Lower lobe of right lung (tissue), 2 donors: ENCODE results near the gene S100PBP. TPM values are rescaled to one million over a fixed set of nuclear protein-coding genes. Genes with fewer than 3 reads are reported as not detected.

Experiments used
- ATAC-seq, 2 donors: fragments of 200-7000 bp; cut with Tn5 transposase; one replicate each; pipeline ENCODE4 v1.9.1; 2020 to 2022; ENCODE audit warnings: mild to moderate bottlenecking in 2 of 2, moderate library complexity in 2 of 2
- DNase-seq: peaks from one replicate; pipeline ENCODE4 v3.0.0-alpha.2; 2020
- H3K27ac ChIP-seq: fragments of 200-600 bp; one replicate; pipeline ENCODE4 v1.8.0; 2022
- H3K27me3 ChIP-seq: fragments of 200-600 bp; one replicate; pipeline ENCODE4 v1.8.0; 2022; ENCODE audit warnings: low read depth
- H3K36me3 ChIP-seq: fragments of 200-600 bp; one replicate; pipeline ENCODE4 v1.8.0; 2022; ENCODE audit warnings: mild to moderate bottlenecking
- H3K4me1 ChIP-seq: fragments of 200-600 bp; one replicate; pipeline ENCODE4 v1.8.0; 2022
- H3K4me3 ChIP-seq: fragments of 200-600 bp; one replicate; pipeline ENCODE4 v1.8.0; 2022; ENCODE audit warnings: mild to moderate bottlenecking
- H3K9me3 ChIP-seq: fragments of 200-600 bp; one replicate; pipeline ENCODE4 v1.8.0; 2022
- intact Hi-C: fragments of 100-400 bp; cut with DNase I; formaldehyde crosslinking; loops from one replicate; pipeline ENCODE4 v1.11.0; 2022
- total RNA-seq: library from RNA; stranded (reverse); fragmentation: NEBNext Ultra II Directional; extraction: Animal tissue kit (Norgen Biotek cat#: 25700); gene quantifications from one replicate; pipeline ENCODE4 v1.2.1, GENCODE V29; 2021
- TF ChIP-seq, protein P1 (sequence below): fragments of 200-600 bp; IDR thresholded peaks from one replicate; pipeline ENCODE4 v1.8.0; 2022; ENCODE audit warnings: antibody characterized with exemption, mild to moderate bottlenecking
- donor health status: DM: no; HTN: yes; CAD: no; lungs with severe emphysema.

The S100PBP gene
- total RNA-seq, 1 donor from 2014 or later: 37.5 TPM

- Histone ChIP-seq H3K27ac (no peak overlapping the region), H3K27me3 (no peaks in the 10 kb centered on the region), H3K4me3 (no peak overlapping the region), H3K4me1 (peaks cover 6% of the 10 kb centered on the region), H3K9me3 (no peaks in the 10 kb centered on the region), H3K36me3 (peaks cover 98% of the 10 kb centered on the region)
- DNase-seq: no peak
- peak in 1 of 2 donors; percentile 40 for ATAC-seq
- intact Hi-C loops: no loop called here
- TF ChIP-seq, protein P1, sequence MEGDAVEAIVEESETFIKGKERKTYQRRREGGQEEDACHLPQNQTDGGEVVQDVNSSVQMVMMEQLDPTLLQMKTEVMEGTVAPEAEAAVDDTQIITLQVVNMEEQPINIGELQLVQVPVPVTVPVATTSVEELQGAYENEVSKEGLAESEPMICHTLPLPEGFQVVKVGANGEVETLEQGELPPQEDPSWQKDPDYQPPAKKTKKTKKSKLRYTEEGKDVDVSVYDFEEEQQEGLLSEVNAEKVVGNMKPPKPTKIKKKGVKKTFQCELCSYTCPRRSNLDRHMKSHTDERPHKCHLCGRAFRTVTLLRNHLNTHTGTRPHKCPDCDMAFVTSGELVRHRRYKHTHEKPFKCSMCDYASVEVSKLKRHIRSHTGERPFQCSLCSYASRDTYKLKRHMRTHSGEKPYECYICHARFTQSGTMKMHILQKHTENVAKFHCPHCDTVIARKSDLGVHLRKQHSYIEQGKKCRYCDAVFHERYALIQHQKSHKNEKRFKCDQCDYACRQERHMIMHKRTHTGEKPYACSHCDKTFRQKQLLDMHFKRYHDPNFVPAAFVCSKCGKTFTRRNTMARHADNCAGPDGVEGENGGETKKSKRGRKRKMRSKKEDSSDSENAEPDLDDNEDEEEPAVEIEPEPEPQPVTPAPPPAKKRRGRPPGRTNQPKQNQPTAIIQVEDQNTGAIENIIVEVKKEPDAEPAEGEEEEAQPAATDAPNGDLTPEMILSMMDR: no peak
Observed at GRCh38 chr1:32780005-32780404, 37.4 kb upstream of the S100PBP start.

DNA sequence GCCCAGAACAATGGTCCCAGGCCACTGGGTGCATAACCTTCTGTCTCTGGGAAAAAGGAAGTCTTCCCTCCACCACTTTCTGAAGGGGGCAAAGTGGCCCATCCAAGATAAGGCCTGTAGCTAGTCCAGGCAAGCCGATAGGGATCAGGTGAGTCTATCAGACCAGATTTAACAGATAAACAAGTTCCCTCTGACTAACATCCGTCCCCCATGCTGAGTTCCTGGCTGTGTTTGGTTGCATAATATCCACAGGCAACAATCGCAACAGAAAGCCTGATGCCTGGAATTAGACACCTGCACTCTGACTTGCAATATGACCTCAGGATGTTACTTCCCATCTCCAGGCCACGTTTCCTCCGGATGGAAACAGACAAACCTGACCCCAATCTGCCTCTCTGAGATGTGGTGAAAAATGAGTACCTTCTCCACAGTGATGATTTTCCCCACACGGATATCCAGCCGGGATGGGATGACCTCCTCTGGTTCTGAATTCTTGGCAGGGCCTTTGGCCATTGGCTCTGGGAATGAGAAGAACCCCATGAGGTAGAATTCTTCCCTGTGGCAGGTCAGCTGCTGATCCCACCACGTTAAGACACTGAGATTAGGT, 36.7 kb upstream of the S100PBP start:
- intact Hi-C loops: no loop called here
- DNase-seq (no peak), ATAC-seq (no peak)
- TF ChIP-seq, protein P1: no peak
- Histone ChIP-seq H3K9me3 (no peaks in the 10 kb centered on the region), H3K4me3 (no peak overlapping the region), H3K27me3 (no peaks in the 10 kb centered on the region), H3K36me3 (peaks cover 98% of the 10 kb centered on the region), H3K27ac (no peak overlapping the region), H3K4me1 (no peaks in the 10 kb centered on the region)

DNA sequence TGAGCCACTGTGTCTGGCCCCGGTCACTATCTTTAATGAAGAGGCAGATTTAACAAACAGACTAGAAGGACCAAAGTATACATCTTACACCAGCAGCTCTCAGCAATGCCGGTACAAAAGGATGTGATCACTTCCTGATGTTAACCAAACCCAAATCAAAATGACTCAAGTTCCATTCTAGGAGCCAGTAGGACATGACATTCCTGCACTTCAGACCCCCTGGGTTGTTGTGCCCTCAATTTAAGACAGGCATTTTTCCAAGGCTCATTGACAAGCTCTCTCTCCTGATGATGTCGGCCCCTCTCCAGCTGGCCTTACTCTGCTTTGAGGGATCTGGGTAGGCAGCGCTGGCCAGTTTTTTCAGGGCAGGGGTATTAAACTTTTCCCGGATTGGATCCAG, 35.4 kb upstream of the S100PBP start:
- ATAC-seq: no peak
- TF ChIP-seq, protein P1: no peak

DNA sequence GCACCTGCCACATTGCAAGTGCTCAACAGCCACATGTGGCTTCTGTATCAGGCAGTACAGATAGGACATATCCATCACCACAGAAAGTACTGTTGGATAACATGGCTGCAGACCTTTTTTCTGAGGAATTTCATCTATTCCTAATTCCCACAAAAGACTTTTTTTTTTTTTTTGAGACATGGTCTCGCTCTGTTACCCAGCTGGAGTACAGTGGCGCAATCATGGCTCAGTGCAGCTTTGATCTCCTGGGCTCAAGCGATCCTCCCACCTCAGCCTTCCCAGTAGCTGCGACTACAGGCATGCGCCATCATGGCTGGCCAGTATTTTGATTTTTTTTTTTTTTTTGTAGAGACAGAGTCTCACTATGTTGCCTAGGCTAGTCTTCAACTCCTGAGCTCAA, 33.6 kb upstream of the S100PBP start:
- DNase-seq (no peak), ATAC-seq (no peak)
- H3K4me3 ChIP-seq: no peak overlapping the region
- TF ChIP-seq, protein P1: no peak
- intact Hi-C loops: no loop called here
- H3K4me1 ChIP-seq: peaks cover 4% of the 10 kb centered on the region
- no peaks in the 10 kb centered on the region for H3K27me3 ChIP-seq
- no peaks in the 10 kb centered on the region for H3K9me3 ChIP-seq
- no peak overlapping the region for H3K27ac ChIP-seq
- H3K36me3 ChIP-seq: peaks cover 100% of the 10 kb centered on the region

More for the DNA sequence above, 35.4 kb upstream of the S100PBP start:
- no peak overlapping the region for H3K27ac ChIP-seq
- no peaks in the 10 kb centered on the region for H3K9me3 ChIP-seq
- peaks cover 99% of the 10 kb centered on the region for H3K36me3 ChIP-seq
- no peaks in the 10 kb centered on the region for H3K27me3 ChIP-seq
- intact Hi-C loops: no loop called here
- peaks cover 2% of the 10 kb centered on the region for H3K4me1 ChIP-seq
- DNase-seq: no peak
- no peak overlapping the region for H3K4me3 ChIP-seq

GRCh38 chr1:32784817-32785216, 32.6 kb upstream of the S100PBP start:
- Histone ChIP-seq H3K27me3 (no peaks in the 10 kb centered on the region), H3K4me1 (peaks cover 4% of the 10 kb centered on the region), H3K36me3 (peaks cover 100% of the 10 kb centered on the region), H3K27ac (no peak overlapping the region), H3K4me3 (no peak overlapping the region), H3K9me3 (no peaks in the 10 kb centered on the region)
- TF ChIP-seq, protein P1: no peak
- DNase-seq (no peak), ATAC-seq (no peak)
- intact Hi-C loops: no loop called here
